HG03378 (cell line): ENCODE results near the gene ARHGAP45.

ENCODE experiments used
- ATAC-seq: cut with Tn5 transposase; IDR thresholded peaks from one replicate; pipeline ENCODE4 v1.9.1; 2021; ENCODE audit warnings: mild to moderate bottlenecking, moderate library complexity; ENCODE audit not compliant: unreplicated experiment

The ARHGAP45 gene

DNA sequence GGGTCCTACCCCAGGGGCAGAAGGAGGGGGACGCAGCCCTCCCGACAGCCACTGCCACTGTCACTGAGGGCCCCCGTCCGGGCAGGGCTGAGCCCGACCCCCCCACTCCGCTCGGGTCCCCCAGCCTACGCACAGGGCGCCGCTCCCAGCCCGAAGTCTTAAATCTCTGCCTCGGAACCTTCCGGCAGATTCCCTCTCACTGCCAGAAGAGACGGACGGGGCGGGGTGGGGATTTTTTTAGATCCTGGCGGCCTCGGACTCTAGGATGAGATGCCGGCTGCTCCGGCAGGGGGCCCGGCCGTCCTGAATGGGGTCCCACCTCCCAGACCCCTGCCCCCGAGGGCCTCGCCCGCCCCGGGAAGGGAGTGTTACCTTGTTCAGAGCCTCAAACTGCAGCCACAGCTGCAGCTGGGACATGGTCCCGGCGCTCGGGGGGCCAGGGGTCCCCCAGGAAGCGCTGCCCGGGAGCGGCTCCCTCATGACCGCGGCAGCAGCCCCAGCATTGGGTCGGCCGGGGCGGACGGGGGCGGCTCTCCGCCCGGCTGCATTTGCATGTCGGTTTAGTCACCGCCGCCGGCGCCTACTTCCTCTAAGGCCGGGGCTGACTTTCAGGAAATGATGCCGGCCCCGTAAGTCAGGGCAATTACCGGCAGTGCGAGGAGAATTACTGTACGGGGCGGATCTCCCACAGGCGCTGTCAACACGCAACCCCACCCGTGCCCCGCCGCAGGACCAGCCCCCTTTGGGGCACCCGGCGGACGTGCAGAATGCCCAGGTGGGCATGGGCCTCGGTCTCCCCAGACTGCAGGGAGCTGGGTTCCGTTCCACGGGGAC, 65.0 kb downstream of the ARHGAP45 start:
- peak; percentile 46 for ATAC-seq

DNA sequence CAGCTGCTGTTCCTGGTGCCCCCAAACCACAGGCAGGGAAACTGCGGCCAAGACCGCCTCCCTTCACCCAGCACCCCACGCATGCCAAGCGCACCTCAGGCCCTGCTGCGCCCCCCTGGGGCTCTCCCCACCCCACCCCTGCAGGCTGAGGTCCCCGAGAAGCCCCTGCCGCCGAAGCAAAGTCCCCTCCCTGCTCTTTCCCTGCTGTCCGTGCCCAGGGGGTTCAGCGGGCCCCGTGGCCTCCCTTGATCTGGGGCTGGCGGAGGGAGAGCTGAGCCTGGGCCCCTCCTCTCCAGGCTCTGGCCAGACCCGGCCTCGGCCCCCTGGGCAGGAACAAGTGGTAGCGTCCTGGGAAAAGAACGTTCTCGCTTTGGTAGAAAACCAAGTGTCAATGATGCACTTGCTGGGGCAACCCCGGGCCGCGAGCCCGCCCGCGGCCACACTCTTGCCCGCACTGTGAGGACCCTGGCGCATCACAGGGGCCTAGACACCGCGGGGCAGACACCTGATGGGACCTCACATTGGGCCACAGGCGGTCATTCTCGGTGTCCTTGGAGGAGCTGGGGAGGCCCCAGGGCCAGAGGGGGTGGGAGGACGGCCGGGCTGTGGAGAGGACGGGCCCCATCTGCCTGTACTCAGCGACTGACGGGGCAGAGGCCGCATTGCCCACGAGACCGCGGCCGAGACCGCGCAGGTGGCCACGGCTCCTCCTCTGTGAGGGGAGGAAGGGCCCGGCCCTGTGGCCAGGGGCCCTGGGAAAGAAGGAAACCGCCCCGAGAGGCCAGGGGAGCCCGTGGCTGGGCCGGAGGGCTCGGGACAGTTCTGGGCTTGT, 65.8 kb downstream of the ARHGAP45 start:
- peak; percentile 4 for ATAC-seq

DNA sequence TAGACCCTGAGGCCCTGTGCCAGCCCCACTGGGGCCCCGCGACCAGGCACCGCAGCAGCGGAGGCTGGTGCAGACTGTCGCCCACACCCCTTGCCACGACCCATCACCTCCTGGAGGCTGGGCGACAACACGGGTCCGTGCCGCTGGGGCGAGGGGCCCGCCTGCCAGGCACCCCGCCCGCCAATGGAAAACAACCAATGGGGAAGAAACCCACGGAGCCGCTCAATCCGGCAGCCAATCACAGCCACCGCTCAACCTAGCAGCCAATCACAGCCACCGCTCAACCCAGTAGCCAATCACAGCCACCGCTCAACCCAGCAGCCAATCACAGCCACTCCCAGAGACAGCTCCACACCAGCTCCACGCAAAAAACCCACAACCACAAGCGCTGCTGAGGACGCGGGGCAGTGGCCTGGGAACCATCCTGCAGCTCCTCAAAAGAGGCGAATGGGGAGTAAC, 66.5 kb downstream of the ARHGAP45 start:
- peak; percentile 44 for ATAC-seq

DNA sequence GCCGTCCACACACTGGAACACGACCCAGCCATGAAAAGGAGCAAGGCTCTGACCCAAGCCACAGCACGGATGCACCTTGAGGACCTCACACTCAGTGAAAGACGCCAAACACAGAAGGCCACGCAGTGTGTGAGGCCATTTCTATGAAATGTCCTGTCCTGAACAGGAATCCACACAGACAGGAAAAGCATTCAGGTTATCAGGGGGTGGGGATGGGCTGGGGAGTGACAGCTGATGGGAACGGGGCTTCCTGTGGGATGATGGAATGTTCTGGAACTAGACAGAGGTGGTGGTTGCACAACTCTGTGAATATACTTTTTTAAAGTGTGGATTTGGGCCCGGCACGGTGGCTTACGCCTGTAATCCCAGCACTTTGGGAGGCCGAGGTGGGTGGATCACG, 67.5 kb downstream of the ARHGAP45 start:
- no peak for ATAC-seq

DNA sequence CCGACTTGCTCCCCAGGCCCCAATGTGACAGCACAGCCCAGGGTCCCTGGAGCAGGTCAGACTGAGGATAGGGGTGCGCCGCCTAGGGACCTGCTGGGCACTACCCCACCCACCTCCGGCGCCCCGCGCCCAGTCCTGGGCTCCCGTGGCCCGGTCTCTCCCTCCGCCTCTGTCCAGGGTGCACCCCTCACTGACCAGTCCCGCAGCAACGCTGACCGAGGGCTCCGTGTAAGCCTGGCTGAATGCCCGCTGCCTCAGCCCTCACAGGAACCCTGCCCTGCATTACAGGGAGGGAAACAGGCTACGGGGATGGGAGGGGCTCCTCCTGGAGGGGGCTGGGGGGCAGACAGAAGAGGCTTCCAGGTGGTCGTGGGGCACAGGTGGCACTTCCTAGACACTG, 68.5 kb downstream of the ARHGAP45 start:
- ATAC-seq = no peak

DNA sequence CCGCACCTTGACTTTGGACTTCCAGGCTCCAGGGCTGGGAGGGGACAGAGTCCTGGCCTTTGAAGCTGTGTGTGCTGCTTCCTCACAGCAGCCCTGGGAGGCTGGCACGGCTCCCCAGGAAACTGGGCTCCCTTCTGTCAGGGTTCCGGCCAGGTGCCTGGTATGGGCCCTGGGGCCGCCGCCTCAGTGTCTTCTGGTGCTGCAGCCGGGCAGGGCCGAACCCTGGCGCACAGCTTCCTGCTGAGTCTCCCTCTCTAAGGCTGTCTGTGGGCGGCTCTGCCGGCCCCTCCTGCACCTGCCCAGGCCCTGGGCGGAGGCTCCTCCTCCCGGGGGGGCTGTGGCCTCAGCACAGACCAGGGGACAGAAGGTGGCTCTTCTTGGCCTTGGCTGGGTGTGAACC, 69.2 kb downstream of the ARHGAP45 start:
- ATAC-seq = no peak
